Measurements from ENCODE around the gene ITGAD. TPM values are rescaled to one million over a fixed set of nuclear protein-coding genes. Genes with fewer than 3 reads are reported as not detected.
A peak's percentile ranks its signal among the peaks of the same experiment; 100 is the strongest.

ITGAD gene
- total and polyA plus RNA-seq, 2 of the 13 experiments (the other 11 are each of a cell fraction or from before 2014, with no cell fraction given) = not detected

- peaks cover 72% of the 10 kb centered on the region for H3K4me1 ChIP-seq (ENCODE audit: insufficient read depth, low read length)
- ATAC-seq = no peak
- H3K9ac ChIP-seq (ENCODE audit: insufficient read depth, low read depth, low read length) = no peak overlapping the region
- no peak overlapping the region for H3K27ac ChIP-seq (ENCODE audit: extremely low read length, insufficient read depth, low read length)
- no TSS peak for BruUV-seq (replicated peaks)
- H3K4me3 ChIP-seq (replicated peaks in 1 of 3; ENCODE audit: insufficient read depth in 1 of 3, low read depth in 2 of 3, low read length in 3 of 3) = no peak overlapping the region
- no peaks in the 10 kb centered on the region; a peak in 1 of 5 replicates for H3K27me3 ChIP-seq (ENCODE audit: control insufficient read depth in 1 of 2, insufficient read depth in 2 of 2, low read length in 2 of 2)
- peaks cover 33% of the 10 kb centered on the region for H3K79me2 ChIP-seq (ENCODE audit: insufficient read depth, low read length)
- 89% methylated on average over 17 of the region's 17 CpGs for WGBS (ENCODE audit: low lambda C conversion rate)
- POLR2A ChIA-PET = interaction anchor here (0.6 to 8.3 kb wide), 8 partner anchors 10 to 464 kb away, joined by 3 to 110 read pairs (median 3); partner anchors contain the start of genes KAT8, RUSF1 and ZNF843
- peaks cover 43% of the 10 kb centered on the region for H4K20me1 ChIP-seq (ENCODE audit: insufficient read depth, low read length)
- no peak overlapping the region for H2AFZ ChIP-seq (ENCODE audit: low read length)
- CTCF ChIA-PET (ENCODE audit: low intra/inter-chr PET ratio, low total read pairs) = no interaction called here
- peaks cover 0 to 2% of the 10 kb centered on the region in 2 experiments; a peak in 1 of 5 replicates for H3K36me3 ChIP-seq (replicated peaks in 1 of 2; ENCODE audit: control insufficient read depth in 1 of 2, insufficient read depth in 2 of 2, low read length in 2 of 2)
- intact Hi-C loops (cut with micrococcal nuclease; ENCODE audit: unreplicated experiment) (loop anchor here (5.0 kb wide), 1 partner anchor 417 kb away; the partner anchor contains the start of gene ZNF267), in situ Hi-C loops (cut with HindIII; ENCODE audit: extremely low pct_ligation_motif_present, low pct_unique_long_range_greater_than_20kb) (loop anchor here (5.0 to 10.0 kb wide), 3 partner anchors 247 to 463 kb away; partner anchors contain the start of gene ZNF267)
- no peak for DNase-seq (ENCODE audit: low spot score)
- H3K4me2 ChIP-seq (ENCODE audit: low read depth, low read length) = peak overlapping the region; percentile 23
- no peaks in the 10 kb centered on the region for H3K9me3 ChIP-seq (ENCODE audit: low read length)
- no peak for FAIRE-seq
- TF ChIP-seq ZNF326 (CRISPR knock-in tag; IDR thresholded peaks at IDR 0.05; ENCODE audit: borderline replicate concordance) = peak; percentile 86; the same call in 1 of the 2 replicates
- TF ChIP-seq ZNF431 (CRISPR knock-in tag; IDR thresholded peaks at IDR 0.05; ENCODE audit: borderline replicate concordance, low read depth) = 0 out of 2 replicates have a peak, but pooled peaks have one; percentile 32
- peak; percentile 34 for TF ChIP-seq STAG1 (CRISPR knock-in tag; IDR thresholded peaks at IDR 0.05)
- TF ChIP-seq ZNF740 (CRISPR knock-in tag; IDR thresholded peaks at IDR 0.05) = no peak
- no peak for TF ChIP-seq ZBTB43 (CRISPR knock-in tag; conservative IDR thresholded peaks at IDR 0.05)
- TF ChIP-seq ZFP91 (CRISPR knock-in tag; IDR thresholded peaks at IDR 0.05; ENCODE audit: borderline replicate concordance) = peak; percentile 46; the same call in 1 of the 2 replicates
- TF ChIP-seq ZC3H13 (CRISPR knock-in tag; IDR thresholded peaks at IDR 0.05) = peak; percentile 98
- 0 out of 2 replicates have a peak, but pooled peaks have one; percentile 15 for TF ChIP-seq KMT2B (CRISPR knock-in tag; IDR thresholded peaks at IDR 0.05)
- TF ChIP-seq MLXIP (CRISPR knock-in tag; IDR thresholded peaks at IDR 0.05; ENCODE audit: borderline replicate concordance) = no peak
- TF ChIP-seq ZBTB38 (CRISPR knock-in tag; IDR thresholded peaks at IDR 0.05) = 0 out of 2 replicates have a peak, but pooled peaks have one; percentile 45
- peak; percentile 81; the same call in 1 of the 2 replicates for TF ChIP-seq PAF1 (CRISPR knock-in tag; IDR thresholded peaks at IDR 0.05)
- TF ChIP-seq CTCF (CRISPR knock-in tag; IDR thresholded peaks at IDR 0.05) = peak; percentile 65
- no peak for TF ChIP-seq MED13 (CRISPR knock-in tag; IDR thresholded peaks at IDR 0.05)
- TF ChIP-seq HDAC2 (CRISPR knock-in tag; IDR thresholded peaks at IDR 0.05) = no peak
- peak; percentile 32; the same call in 1 of the 2 replicates for TF ChIP-seq RBFOX2 (IDR thresholded peaks at IDR 0.05; ENCODE audit: low read depth, low read length)
Measured at GRCh38 chr16:31455601-31456314, 62.6 kb downstream of the ITGAD start.

All from HepG2 (cell line).